H54 (cell line): Measurements from ENCODE around the gene RDH12.
"Not testable (repeated sequence)": the region's sequence is repeated elsewhere in the genome, so short reads cannot be mapped to it uniquely, and the experiment has no call there.

Experiments used
- DNase-seq: peaks from one replicate; pipeline ENCODE4 v3.0.0; 2011; ENCODE audit warnings: low spot score, mixed read lengths; ENCODE audit not compliant: insufficient read length
- FAIRE-seq: peaks from 3 replicates; lab custom pipeline; 2011; peaks lifted over from hg19 to GRCh38; lab: Jason Lieb, UNC
- POLR2A ChIP-seq: IDR thresholded peaks from 2 replicates; pipeline ENCODE4 v1.6.1; 2011; ENCODE audit warnings: low read depth, mild to moderate bottlenecking, low read length

RDH12 gene

GRCh38 chr14:67701492-67701891, at the start of gene RDH12:
Gene RDH12 (plus strand): TSS chr14:67701886. CDS start chr14:67722643, 20,757 bp downstream.
- DNase-seq, FAIRE-seq: not testable (repeated sequence)

DNA sequence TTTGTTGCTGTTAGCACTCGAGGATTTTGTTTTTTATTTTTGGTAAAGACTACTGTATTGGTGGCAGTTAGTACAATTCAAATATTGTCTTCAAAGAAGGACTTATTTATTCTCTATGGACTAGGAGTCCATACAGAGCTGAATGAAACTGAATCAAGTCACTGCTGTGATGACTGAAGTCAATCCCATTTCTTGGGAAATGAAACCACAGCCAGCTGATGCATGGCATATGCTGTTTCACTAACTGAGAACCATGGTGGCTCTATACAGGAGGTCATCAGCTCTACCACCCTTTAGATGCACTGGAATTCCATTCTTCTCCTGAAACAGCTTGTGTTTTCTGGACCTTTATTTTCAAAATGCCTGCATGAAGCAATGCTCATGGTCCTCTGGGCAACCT, 49.5 kb upstream of the RDH12 start:
- TF ChIP-seq POLR2A: no peak

GRCh38 chr14:67653651-67654280, 47.9 kb upstream of the RDH12 start:
- DNase-seq: no peak
- TF ChIP-seq POLR2A: no peak
- FAIRE-seq: no peak

More for the DNA sequence above, 49.5 kb upstream of the RDH12 start:
- FAIRE-seq (no peak), DNase-seq (no peak)

DNA sequence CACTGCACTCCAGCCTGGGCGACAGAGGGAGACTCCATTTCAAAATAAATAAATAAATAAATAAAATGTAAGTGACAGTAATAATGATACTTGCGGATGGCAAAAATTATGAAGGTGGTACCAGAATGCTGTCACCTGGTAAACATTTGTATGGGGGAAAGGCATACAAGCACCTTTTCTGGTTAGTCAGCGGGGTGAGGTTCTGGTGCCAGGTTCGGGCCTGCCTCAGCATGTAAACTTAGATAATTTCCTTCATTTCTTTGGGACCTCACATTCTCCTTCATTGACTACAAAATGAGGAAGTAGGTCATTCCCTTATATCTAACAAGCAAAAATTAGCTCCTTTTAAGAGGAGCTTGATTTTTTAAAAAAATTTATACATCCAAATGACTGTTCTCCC, 38.1 kb upstream of the RDH12 start:
- no peak for DNase-seq
- FAIRE-seq: no peak
- TF ChIP-seq POLR2A: no peak

DNA sequence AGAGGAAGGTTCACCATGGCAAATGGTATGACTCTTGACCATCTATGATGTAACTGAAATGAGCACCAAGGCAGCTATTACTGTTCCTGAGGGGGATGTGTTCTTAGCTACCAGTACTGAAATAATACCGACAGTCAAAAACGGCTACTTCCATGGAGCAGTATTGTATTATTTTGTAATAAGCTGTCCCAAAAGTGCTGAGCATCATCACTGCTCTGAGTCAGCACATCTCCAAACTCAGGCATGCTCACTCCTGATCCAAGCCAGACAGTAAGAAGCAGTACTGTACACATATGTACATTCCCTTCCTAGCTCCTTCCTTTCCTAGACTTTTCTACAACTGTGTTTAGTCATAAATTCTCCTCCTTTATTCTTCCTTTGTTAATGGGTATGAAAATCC, 35.8 kb upstream of the RDH12 start:
- DNase-seq (no peak), FAIRE-seq (no peak)
- no peak for TF ChIP-seq POLR2A

- peak; percentile 78 for FAIRE-seq
- DNase-seq: peak; percentile 16
- TF ChIP-seq POLR2A: no peak
These were observed 34.8 kb upstream of the RDH12 start for GRCh38 chr14:67666750-67667449.

GRCh38 chr14:67668559-67668958, 33.1 kb upstream of the RDH12 start:
- FAIRE-seq (no peak), DNase-seq (no peak)
- TF ChIP-seq POLR2A: no peak

- FAIRE-seq: no peak
- no peak for TF ChIP-seq POLR2A
- DNase-seq: no peak
These were observed 28.2 kb upstream of the RDH12 start for GRCh38 chr14:67673451-67673850.

- peak; percentile 30; the same call in 1 of the 2 replicates for TF ChIP-seq POLR2A
- FAIRE-seq (no peak), DNase-seq (peak; percentile 42)
These were observed 27.6 kb upstream of the RDH12 start for GRCh38 chr14:67674139-67674479.

- TF ChIP-seq POLR2A: peak; percentile 36
- DNase-seq (peak; percentile 47), FAIRE-seq (no peak)
These were observed 27.0 kb upstream of the RDH12 start, which contains the start of gene VTI1B for GRCh38 chr14:67674480-67675218. Gene VTI1B (minus strand): TSS chr14:67674632. CDS start chr14:67674489, 143 bp downstream.

GRCh38 chr14:67675219-67675582, 26.5 kb upstream of the RDH12 start:
- TF ChIP-seq POLR2A: no peak
- FAIRE-seq (no peak), DNase-seq (no peak)

DNA sequence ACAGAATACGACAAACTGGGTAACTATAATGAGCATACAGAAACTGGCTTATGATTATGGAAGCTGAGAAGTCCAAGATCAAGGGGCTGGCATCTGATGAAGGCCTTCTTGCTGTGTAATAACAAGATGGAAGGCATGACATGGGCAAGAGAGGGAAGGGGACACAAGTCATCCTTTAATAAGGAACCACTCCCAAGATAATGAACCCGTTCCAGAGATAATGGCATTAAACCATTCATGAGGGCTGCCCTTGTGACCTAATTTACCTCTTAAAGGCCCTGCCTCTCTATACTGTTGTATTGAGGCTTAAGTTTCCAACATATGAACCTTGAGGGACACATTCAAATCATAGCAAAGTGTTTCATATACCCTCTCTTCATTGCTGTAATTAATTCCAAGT, 22.7 kb upstream of the RDH12 start:
- no peak for FAIRE-seq
- no peak for DNase-seq
- no peak for TF ChIP-seq POLR2A

- TF ChIP-seq POLR2A: no peak
- FAIRE-seq (peak; percentile 92), DNase-seq (peak; percentile 44)
These were observed 21.5 kb upstream of the RDH12 start for GRCh38 chr14:67680121-67680602.

DNA sequence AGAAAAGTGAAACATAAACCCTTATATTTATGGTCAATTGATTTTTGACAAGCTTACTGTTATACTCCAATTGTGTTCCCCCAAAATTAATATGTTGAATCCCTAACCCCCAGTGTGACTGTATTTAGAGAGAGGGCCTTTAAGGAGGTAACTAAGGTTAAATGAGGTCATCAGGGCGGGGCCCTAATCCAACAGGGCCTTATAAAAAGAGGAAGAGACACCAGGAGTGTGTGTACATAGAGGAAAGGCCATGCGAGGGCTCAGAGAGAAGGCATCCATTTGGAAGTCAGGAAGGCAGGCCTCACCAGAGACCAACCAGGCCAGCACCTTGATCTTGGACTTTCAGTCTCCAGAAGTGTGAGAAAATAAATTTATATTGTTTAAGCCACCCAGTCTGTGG, 20.7 kb upstream of the RDH12 start:
- DNase-seq (no peak), FAIRE-seq (no peak)
- TF ChIP-seq POLR2A: no peak

DNA sequence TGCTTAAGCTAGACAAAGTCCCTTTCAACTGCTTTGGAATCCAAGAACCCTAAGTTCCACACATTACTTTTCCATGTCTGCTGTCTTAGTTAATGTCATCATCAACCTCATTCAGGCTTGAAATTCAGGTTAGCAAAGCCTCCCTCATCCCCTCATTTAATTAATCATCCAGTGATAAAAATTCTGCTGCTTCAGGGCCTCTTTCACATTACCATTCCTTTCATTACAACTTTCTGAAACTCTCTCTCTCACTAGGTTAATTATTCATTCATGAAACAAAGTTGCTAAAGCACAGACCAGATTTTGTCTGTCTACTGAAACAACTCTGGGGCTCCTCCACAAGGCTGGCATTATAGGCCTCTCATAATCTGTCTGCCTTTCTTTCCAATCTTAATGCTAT, 17.8 kb upstream of the RDH12 start:
- no peak for FAIRE-seq
- DNase-seq: no peak
- no peak for TF ChIP-seq POLR2A
